ENCODE data around the gene KRTAP2-2. TPM values are rescaled to one million over a fixed set of nuclear protein-coding genes. Genes with fewer than 3 reads are reported as not detected.

Gene KRTAP2-2
- total and polyA plus RNA-seq, 12 donors, result not detected

- intact Hi-C loops (cut with DNase I), result no loop called here
- ATAC-seq, result no peak
- 79 to 82% methylated on average over 8 of the region's 8 CpGs for WGBS, 2 donors
Observed at GRCh38 chr17:41008811-41009210, 46.2 kb downstream of the KRTAP2-2 start, which contains the start of gene KRTAP3-1. TSS of gene KRTAP3-1 (minus strand) at chr17:41009128. CDS start at chr17:41009074, 54 bp downstream.

More at GRCh38 chr17:41008811-41009210, 46.2 kb downstream of the KRTAP2-2 start, which contains the start of gene KRTAP3-1:
- DNase-seq, result no peak
- Histone ChIP-seq H3K9me3 (no peaks in the 10 kb centered on the region), H3K4me3 (no peak within 1 kb of the TSS), H3K36me3 (no peaks in the 10 kb centered on the region), H3K27me3 (peaks cover 0 to 8% (median 0%) of the 10 kb centered on the region in 7 donors), H3K27ac (no peak within 1 kb of the TSS), H3K4me1 (peaks cover 0 to 5% (median 0%) of the 10 kb centered on the region in 9 donors)
- no peak for TF ChIP-seq CTCF (IDR thresholded peaks at IDR 0.05)

Other genes with a start within 250 kb of the KRTAP2-2 start
Only the 30 nearest of the 37 such genes appear.
- not detected for gene KRT20, start 170.0 kb downstream of the KRTAP2-2 start, total RNA-seq
- not detected for gene KRT20, start 170.0 kb downstream of the KRTAP2-2 start, polyA plus RNA-seq
- under 1 TPM in 3 of 10 donors, not detected in 7; 0.19 to 0.25 (median 0.23) TPM for gene KRT23, start 117.6 kb downstream of the KRTAP2-2 start, total RNA-seq
- gene KRT23, start 117.6 kb downstream of the KRTAP2-2 start, polyA plus RNA-seq, result under 1 TPM in 1 of 2 donors, not detected in 1; 0.01 TPM
- gene KRT39, start 88.3 kb downstream of the KRTAP2-2 start, total RNA-seq, result not detected
- gene KRT39, start 88.3 kb downstream of the KRTAP2-2 start, polyA plus RNA-seq, result not detected
- not detected for gene KRT40, start 70.9 kb downstream of the KRTAP2-2 start, total RNA-seq
- gene KRT40, start 70.9 kb downstream of the KRTAP2-2 start, polyA plus RNA-seq, result not detected
- not detected for gene KRTAP3-3, start 61.1 kb downstream of the KRTAP2-2 start, total RNA-seq
- not detected for gene KRTAP3-3, start 61.1 kb downstream of the KRTAP2-2 start, polyA plus RNA-seq
- not detected for gene KRTAP3-2, start 55.3 kb downstream of the KRTAP2-2 start, total RNA-seq
- not detected for gene KRTAP3-2, start 55.3 kb downstream of the KRTAP2-2 start, polyA plus RNA-seq
- gene KRTAP3-1, start 46.1 kb downstream of the KRTAP2-2 start, total RNA-seq, result not detected
- not detected for gene KRTAP3-1, start 46.1 kb downstream of the KRTAP2-2 start, polyA plus RNA-seq
- not detected for gene KRTAP1-5, start 28.0 kb downstream of the KRTAP2-2 start, total RNA-seq
- gene KRTAP1-5, start 28.0 kb downstream of the KRTAP2-2 start, polyA plus RNA-seq, result not detected
- not detected for gene KRTAP1-4, start 25.0 kb downstream of the KRTAP2-2 start, total RNA-seq
- not detected for gene KRTAP1-4, start 25.0 kb downstream of the KRTAP2-2 start, polyA plus RNA-seq
- not detected for gene KRTAP1-3, start 20.4 kb downstream of the KRTAP2-2 start, total RNA-seq
- gene KRTAP1-3, start 20.4 kb downstream of the KRTAP2-2 start, polyA plus RNA-seq, result not detected
- not detected for gene KRTAP1-1, start 13.8 kb downstream of the KRTAP2-2 start, total RNA-seq
- gene KRTAP1-1, start 13.8 kb downstream of the KRTAP2-2 start, polyA plus RNA-seq, result not detected
- gene KRTAP2-1, start 7.9 kb downstream of the KRTAP2-2 start, total RNA-seq, result not detected
- gene KRTAP2-1, start 7.9 kb downstream of the KRTAP2-2 start, polyA plus RNA-seq, result not detected
- gene KRTAP2-3, start 4.9 kb upstream of the KRTAP2-2 start, total RNA-seq, result not detected
- gene KRTAP2-3, start 4.9 kb upstream of the KRTAP2-2 start, polyA plus RNA-seq, result not detected
- gene KRTAP2-4, start 10.6 kb upstream of the KRTAP2-2 start, total RNA-seq, result not detected
- gene KRTAP2-4, start 10.6 kb upstream of the KRTAP2-2 start, polyA plus RNA-seq, result not detected
- not detected for gene KRTAP4-7, start 28.9 kb upstream of the KRTAP2-2 start, total RNA-seq
- not detected for gene KRTAP4-7, start 28.9 kb upstream of the KRTAP2-2 start, polyA plus RNA-seq
- gene KRTAP4-8, start 42.9 kb upstream of the KRTAP2-2 start, total RNA-seq, result not detected
- not detected for gene KRTAP4-8, start 42.9 kb upstream of the KRTAP2-2 start, polyA plus RNA-seq
- not detected for gene KRTAP4-16, start 47.0 kb upstream of the KRTAP2-2 start, total RNA-seq
- gene KRTAP4-16, start 47.0 kb upstream of the KRTAP2-2 start, polyA plus RNA-seq, result not detected
- not detected for gene KRTAP4-9, start 50.2 kb upstream of the KRTAP2-2 start, total RNA-seq
- gene KRTAP4-9, start 50.2 kb upstream of the KRTAP2-2 start, polyA plus RNA-seq, result not detected
- gene KRTAP4-11, start 63.1 kb upstream of the KRTAP2-2 start, total RNA-seq, result not detected
- not detected for gene KRTAP4-11, start 63.1 kb upstream of the KRTAP2-2 start, polyA plus RNA-seq
- not detected for gene KRTAP4-12, start 69.0 kb upstream of the KRTAP2-2 start, total RNA-seq
- not detected for gene KRTAP4-12, start 69.0 kb upstream of the KRTAP2-2 start, polyA plus RNA-seq
- not detected for gene KRTAP4-6, start 85.3 kb upstream of the KRTAP2-2 start, total RNA-seq
- gene KRTAP4-6, start 85.3 kb upstream of the KRTAP2-2 start, polyA plus RNA-seq, result not detected
- not detected for gene KRTAP4-5, start 94.6 kb upstream of the KRTAP2-2 start, total RNA-seq
- not detected for gene KRTAP4-5, start 94.6 kb upstream of the KRTAP2-2 start, polyA plus RNA-seq
- not detected for gene KRTAP4-4, start 105.5 kb upstream of the KRTAP2-2 start, total RNA-seq
- gene KRTAP4-4, start 105.5 kb upstream of the KRTAP2-2 start, polyA plus RNA-seq, result not detected
- not detected for gene KRTAP4-3, start 113.0 kb upstream of the KRTAP2-2 start, total RNA-seq
- gene KRTAP4-3, start 113.0 kb upstream of the KRTAP2-2 start, polyA plus RNA-seq, result not detected
- not detected for gene KRTAP4-2, start 123.0 kb upstream of the KRTAP2-2 start, total RNA-seq
- gene KRTAP4-2, start 123.0 kb upstream of the KRTAP2-2 start, polyA plus RNA-seq, result not detected
- not detected for gene KRTAP4-1, start 129.7 kb upstream of the KRTAP2-2 start, total RNA-seq
- not detected for gene KRTAP4-1, start 129.7 kb upstream of the KRTAP2-2 start, polyA plus RNA-seq
- not detected for gene KRTAP9-1, start 134.7 kb upstream of the KRTAP2-2 start, total RNA-seq
- gene KRTAP9-1, start 134.7 kb upstream of the KRTAP2-2 start, polyA plus RNA-seq, result not detected
- gene KRTAP9-2, start 171.4 kb upstream of the KRTAP2-2 start, total RNA-seq, result not detected
- gene KRTAP9-2, start 171.4 kb upstream of the KRTAP2-2 start, polyA plus RNA-seq, result not detected
- not detected for gene KRTAP9-3, start 177.2 kb upstream of the KRTAP2-2 start, total RNA-seq
- not detected for gene KRTAP9-3, start 177.2 kb upstream of the KRTAP2-2 start, polyA plus RNA-seq
- gene KRTAP9-8, start 182.8 kb upstream of the KRTAP2-2 start, total RNA-seq, result not detected
- not detected for gene KRTAP9-8, start 182.8 kb upstream of the KRTAP2-2 start, polyA plus RNA-seq